Measurements from ENCODE around the gene OR6M1.

Gene OR6M1

GRCh38 chr11:123775289-123775688 lies 30.9 kb downstream of the OR6M1 start:
- DNase-seq = no peak

GRCh38 chr11:123773959-123774358 lies 32.2 kb downstream of the OR6M1 start:
- no peak for DNase-seq

- DNase-seq = no peak
These were observed 33.1 kb downstream of the OR6M1 start for GRCh38 chr11:123773026-123773425.

- DNase-seq = no peak
These were observed 34.5 kb downstream of the OR6M1 start for GRCh38 chr11:123771664-123772063.

GRCh38 chr11:123770712-123771111 lies 35.4 kb downstream of the OR6M1 start:
- no peak for DNase-seq

GRCh38 chr11:123765601-123766000 lies 40.5 kb downstream of the OR6M1 start:
- DNase-seq = no peak

GRCh38 chr11:123762422-123762821 lies 43.7 kb downstream of the OR6M1 start:
- no peak for DNase-seq

GRCh38 chr11:123760894-123761293 lies 45.3 kb downstream of the OR6M1 start:
- DNase-seq = no peak

- no peak for DNase-seq
These were observed 48.2 kb downstream of the OR6M1 start for GRCh38 chr11:123757976-123758375.

GRCh38 chr11:123755813-123756212 lies 50.3 kb downstream of the OR6M1 start:
- no peak for DNase-seq
